NCI-H2081 (cell line): ENCODE results near the gene CTDSP1.

Experiments used
- DNase-seq, 2 experiments: peaks; one replicate each; lab custom pipeline; 2025; lab: John Stamatoyannopoulos, UW

The CTDSP1 gene

DNA sequence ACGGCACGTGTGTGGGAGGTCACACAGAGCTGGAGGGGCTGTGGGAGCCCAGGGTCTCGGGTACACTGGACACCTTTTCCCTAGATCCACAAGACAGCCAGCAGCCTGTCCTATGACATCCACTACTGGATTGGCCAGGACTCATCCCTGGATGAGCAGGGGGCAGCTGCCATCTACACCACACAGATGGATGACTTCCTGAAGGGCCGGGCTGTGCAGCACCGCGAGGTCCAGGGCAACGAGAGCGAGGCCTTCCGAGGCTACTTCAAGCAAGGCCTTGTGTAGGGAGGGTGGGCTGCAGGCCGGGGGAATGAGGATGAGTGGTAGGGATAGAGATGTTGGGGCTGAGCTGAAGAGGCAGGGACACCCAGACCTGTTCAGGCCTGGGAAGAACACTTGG lies 25.9 kb downstream of the CTDSP1 start:
- DNase-seq: no peak

DNA sequence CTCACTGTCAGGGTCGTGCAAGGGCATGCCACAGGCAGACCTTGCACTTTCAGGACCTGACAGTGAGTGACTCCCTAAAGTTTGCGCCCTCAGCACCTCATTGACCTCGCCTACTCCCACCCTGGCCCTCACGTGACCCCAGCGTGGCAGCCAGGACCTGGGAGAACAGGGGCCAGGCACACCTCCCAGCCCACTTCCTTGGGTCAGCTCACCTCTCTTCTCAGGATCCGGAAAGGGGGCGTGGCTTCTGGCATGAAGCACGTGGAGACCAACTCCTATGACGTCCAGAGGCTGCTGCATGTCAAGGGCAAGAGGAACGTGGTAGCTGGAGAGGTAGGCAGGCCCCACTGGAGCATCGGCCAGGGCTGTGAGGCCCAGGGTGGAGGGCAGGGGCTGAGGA lies 28.1 kb downstream of the CTDSP1 start:
- DNase-seq: no peak

DNA sequence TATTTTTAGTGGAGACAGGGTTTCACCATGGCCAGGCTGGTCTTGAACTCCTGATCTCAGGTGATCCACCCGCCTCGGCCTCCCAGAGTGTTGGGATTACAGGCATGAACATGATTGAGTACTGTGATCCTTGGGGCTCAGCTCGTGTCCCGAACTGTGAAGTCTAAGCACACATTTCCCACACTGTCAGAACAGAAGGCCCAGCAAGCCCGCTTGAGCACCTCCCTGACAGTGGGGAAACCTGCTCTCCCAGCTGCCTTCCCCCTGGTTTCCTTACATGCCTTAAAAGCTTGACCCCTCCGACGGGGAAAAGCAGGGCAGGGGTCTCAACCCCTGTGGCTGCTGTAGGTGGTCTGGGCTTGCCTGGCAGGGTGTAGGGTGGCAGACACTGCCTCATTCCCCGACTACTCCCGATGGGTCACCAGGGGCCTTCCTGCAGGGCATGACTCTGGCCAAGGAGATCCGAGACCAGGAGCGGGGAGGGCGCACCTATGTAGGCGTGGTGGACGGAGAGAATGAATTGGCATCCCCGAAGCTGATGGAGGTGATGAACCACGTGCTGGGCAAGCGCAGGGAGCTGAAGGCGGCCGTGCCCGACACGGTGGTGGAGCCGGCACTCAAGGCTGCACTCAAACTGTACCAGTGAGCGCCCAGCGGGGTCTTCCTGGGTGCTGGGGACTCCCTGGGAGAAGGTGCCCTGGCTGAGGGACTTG lies 29.3 kb downstream of the CTDSP1 start:
- DNase-seq: no peak

DNA sequence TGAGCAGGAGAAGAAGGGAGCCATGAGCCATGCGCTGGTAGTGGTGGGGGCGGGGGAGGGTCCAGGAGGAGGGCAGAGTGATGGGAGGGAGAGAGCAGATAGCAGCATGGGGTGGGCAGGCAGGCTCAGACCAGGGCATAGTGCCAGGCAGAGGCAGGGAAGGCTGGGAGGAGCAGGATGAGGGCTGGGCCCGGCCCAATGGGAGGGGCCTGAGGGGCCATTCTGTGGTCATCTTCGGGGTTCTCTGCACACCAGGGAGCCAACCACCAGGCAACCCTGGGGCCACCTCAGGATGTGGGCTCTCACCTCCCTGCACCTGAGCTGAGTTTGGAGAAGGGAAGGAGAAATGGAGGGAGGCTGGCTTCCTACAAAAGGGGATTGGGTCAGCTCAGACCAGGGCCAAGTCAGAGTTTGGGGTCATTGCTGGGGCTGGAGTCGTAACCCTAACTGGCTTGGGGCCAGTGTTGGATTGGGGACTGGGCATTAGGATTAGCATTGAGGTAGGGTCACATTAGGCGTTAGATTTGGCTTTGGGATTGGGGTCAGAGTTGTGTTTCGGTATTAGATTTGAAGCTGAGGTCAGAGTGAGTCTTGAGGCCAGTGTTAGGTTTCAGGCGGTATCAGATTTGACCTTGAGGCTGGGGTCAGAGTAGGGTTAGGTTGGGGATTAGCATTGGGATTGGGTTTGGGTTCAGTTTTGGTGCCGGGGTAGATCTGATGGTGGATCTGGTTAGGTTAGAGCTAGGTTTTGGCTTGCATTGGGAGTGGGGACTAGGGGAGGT lies 30.4 kb downstream of the CTDSP1 start:
- no peak for DNase-seq

DNA sequence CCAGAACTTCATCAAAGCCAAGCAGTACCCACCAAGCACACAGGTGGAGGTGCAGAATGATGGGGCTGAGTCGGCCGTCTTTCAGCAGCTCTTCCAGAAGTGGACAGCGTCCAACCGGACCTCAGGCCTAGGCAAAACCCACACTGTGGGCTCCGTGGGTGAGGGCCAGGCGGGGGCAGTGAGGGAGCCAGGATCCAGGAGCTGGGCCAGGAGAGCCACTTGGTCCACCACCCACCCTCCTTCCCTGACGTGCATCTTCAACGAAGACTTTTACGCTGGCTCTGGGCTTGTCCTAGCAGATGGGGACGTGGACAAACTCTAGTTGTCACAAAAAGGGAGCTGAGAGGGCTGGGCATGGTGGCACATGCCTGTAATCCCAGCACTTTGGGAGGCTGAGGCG lies 31.1 kb downstream of the CTDSP1 start:
- DNase-seq: no peak

DNA sequence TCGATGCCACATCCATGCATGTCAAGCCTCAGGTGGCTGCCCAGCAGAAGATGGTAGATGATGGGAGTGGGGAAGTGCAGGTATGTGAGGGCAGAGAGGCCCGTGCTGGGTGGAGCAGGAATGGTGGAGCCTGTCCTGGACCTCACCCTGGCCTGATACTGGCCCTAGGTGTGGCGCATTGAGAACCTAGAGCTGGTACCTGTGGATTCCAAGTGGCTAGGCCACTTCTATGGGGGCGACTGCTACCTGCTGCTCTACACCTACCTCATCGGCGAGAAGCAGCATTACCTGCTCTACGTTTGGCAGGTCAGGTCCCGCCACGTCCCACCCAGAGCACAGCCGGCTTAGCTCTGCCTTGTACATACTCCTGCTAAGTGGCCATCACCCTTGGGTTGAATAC lies 32.2 kb downstream of the CTDSP1 start:
- DNase-seq: no peak

DNA sequence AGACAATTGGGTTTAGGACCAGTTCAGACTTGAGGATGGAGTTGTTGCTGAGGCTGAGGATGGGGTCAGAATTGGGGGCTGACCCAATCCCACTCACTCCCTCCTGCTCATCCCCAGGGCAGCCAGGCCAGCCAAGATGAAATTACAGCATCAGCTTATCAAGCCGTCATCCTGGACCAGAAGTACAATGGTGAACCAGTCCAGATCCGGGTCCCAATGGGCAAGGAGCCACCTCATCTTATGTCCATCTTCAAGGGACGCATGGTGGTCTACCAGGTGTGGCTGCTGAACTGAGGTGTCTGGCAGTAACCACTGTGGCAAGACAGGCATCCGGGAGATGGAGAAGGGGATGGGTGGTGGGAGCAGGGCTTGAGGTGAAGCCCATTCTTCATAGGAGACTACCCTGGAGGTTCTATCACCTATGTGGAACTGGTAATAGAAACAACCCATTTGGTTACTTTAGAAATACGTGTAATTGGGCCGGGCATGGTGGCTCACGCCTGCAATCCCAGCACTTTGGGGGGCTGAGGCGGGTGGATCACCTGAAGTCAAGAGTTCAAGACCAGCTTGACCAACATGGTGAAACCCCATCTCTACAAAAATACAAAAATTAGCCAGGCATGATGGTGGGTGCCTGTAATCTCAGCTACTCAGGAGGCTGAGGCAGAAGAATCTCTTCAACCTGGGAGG lies 33.2 kb downstream of the CTDSP1 start:
- no peak for DNase-seq

DNA sequence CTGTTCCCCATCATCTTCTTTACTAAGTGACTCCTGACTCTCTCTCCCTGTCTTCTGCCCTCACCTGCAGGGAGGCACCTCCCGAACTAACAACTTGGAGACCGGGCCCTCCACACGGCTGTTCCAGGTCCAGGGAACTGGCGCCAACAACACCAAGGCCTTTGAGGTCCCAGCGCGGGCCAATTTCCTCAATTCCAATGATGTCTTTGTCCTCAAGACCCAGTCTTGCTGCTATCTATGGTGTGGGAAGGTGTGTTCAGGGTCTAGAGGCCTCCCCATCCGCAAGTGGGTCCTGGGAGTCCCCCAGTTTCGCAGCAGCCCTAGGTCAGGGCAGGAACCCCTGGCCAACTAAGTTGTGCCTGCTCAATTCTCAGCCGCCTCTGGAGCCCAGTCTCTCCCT lies 34.8 kb downstream of the CTDSP1 start:
- DNase-seq: no peak

DNA sequence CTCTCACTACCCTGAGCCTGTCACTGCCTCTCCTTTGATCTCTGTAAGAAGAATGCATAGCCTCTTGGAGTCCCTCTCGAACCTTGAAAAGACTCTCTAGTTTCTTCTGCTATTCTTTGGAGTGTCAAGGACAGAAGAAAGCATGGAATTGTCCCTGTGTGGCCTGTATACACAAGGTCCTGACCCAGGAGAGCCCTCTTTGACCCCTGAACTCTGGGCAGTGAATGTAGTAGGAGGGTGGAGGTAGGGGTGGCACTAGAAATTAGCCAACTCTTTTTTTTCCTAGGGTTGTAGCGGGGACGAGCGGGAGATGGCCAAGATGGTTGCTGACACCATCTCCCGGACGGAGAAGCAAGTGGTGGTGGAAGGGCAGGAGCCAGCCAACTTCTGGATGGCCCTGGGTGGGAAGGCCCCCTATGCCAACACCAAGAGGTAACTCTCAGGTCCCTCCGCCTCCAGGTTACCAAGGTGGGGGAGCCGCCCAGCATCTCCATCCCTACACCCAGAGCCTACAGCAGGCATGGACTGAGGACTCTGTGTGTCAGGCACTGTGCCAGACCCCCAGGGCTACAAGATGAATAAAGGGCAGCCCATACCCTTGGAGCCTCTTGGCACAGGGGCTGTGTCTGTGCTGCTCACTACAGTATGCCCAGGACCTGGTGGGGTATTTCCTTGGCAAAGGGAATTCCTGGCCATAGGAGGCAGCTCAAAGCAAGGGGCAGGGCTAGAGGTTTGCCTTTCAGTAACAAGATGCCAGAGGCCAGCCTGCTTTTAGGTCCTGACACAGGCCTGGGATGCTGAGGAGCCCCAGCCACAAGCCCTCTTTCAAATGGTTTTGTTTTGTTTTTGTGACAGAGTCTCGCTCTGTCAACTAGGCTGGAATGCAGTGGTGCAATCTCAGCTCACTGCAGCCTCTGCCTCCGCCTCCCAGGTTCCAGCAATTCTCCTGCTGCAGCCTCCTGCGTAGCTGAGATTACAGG lies 35.6 kb downstream of the CTDSP1 start:
- no peak for DNase-seq

DNA sequence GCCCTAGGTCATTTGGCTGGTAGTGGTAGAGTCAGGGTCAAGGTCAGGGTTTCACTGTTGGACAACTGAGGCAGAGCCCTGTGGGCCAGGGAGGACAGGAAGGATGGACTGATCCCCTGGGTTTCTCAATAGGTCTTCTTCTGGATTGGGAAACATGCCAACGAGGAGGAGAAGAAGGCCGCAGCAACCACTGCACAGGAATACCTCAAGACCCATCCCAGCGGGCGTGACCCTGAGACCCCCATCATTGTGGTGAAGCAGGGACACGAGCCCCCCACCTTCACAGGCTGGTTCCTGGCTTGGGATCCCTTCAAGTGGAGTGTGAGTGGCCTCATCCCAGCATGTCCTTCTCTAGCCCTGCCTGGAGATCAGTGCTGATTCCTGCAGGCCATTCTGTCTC lies 37.3 kb downstream of the CTDSP1 start:
- no peak for DNase-seq

DNA sequence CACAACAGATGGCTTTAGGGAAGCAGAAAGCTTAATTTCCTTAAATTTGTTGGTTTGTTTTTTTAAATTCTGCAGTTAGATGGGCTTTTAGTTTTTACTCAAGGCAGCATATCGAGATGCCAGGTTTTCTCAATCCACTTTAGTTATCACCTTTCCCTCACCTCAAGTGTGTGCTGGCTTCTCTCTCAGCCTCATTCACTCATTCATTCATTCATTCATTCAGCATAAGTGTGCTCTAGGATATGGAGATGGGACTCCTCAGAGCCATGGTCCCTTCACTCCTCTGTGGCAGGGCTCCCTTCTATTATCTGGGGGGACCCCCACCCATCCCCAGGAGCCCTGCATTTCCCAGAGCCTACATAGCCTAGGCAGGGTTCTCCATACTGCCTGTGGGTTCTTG lies 38.3 kb downstream of the CTDSP1 start:
- no peak for DNase-seq

DNA sequence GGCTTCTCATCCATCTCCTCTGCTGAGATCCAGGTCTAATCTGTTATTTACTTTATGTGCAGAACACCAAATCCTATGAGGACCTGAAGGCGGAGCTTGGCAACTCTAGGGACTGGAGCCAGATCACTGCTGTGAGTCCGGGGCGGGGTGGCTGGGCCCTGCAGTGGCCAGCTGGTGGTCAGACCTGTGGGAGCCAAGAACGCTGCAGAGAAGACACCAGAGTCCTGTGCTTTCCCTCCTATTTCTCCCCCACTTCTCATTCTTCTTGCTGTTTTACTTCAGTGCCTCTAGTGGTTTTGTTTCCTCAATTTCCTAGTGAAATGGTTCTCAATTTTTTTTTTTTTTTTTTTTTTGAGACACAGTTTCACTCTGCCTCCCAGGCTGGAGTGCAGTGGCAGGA lies 38.9 kb downstream of the CTDSP1 start:
- DNase-seq: no peak

DNA sequence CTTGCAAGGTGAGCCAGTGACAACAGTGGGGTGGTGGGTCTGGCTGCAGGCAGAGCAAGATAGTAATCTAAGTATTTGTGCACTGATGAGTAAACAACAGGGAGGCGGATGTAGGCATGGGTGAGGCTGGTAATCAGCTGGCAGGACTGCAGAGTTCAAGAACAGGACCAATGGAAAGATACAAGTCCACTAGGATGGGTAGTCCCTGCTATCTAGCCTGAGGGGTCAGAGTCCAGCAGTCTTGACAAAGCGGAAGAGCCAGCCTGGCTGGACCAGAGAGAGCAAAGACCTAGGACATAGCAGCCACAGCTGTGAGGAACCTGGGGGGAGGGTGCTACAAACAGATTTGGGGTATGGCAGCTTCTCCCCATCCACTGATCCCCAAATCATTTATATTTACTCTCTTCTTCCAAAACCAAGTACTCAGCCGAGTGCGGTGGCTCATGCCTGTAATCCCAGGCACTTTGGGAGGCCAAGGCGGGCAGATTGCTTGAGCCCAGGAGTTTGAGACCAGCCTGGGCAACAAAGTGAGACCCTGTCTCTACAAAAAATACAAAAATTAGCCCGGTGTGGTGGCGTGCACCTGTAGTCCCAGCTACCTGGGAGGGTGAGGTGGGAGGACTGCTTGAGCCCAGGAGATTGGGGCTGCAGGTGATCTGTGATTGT lies 45.2 kb downstream of the CTDSP1 start:
- DNase-seq: no peak

DNA sequence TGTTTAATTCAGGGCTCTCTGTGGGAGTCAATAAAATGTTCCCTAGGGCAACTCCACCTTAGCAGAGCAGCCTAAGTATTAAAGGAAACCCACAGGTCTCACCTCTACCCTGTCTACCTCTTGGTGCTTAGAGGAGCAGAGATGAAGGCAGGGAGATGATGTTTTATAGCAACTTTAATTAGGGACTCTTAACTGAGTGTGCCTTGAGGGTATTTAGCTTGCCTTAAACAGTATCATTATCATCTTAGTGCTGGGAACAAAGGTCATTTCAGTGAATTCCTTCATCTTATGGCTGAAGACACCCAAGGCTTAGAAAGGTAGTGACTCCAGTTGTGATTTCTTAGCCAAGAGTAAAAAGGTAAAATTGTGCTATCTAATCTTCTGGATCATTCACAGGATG lies 45.9 kb downstream of the CTDSP1 start:
- no peak for DNase-seq

DNA sequence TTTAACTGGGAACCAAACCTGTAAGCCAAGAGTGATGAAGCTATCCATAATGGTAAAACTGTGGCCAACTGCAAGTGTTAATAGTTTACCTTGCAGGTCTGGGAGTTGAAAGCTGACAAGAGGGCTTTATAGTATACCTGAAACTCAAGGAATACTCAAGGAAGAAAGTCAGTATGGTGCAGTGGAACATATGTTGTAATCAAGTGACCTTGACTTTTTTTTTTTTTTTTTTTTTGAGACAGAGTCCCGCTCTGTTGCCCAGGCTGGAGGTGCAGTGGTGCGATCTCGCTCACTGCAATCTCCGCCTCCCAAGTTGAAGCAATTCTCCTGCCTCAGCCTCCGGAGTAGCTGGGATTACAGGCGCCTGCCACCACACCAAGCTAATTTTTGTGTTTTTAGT lies 46.9 kb downstream of the CTDSP1 start:
- DNase-seq: no peak

DNA sequence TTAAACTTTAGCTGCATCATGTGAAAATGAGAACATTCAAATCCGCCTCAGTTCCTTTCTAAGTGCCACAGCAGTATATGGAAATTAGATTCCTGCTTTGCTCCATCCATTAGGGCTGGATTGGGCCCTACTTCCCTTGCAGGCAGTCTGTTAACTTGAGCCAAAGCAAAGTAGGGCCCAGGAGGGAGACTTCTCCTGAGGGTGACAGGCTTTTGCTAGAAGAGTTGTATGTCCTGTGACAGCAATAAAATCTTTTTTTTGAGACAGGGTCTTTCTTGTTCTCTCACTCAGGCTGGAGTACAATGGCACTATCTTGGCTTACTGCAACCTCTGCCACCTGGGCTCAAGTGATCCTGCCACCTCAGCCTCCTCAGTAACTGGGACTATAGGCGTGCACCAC lies 47.4 kb downstream of the CTDSP1 start:
- no peak for DNase-seq

DNA sequence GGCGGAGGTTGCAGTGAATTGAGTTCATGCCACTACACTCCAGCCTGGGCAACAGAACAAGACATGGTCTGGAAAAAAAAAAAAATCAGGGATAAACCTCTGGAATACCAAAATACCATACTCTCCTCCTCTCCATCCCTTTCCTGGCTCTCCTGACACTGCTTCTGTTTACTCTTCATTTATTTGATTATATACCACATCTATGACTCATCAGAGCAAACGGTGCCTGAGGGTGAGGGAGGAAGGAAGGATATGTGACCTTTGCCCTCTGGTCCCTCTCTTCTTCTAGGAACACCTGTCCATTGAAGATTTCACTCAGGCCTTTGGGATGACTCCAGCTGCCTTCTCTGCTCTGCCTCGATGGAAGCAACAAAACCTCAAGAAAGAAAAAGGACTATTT lies 49.3 kb downstream of the CTDSP1 start:
- no peak for DNase-seq

DNA sequence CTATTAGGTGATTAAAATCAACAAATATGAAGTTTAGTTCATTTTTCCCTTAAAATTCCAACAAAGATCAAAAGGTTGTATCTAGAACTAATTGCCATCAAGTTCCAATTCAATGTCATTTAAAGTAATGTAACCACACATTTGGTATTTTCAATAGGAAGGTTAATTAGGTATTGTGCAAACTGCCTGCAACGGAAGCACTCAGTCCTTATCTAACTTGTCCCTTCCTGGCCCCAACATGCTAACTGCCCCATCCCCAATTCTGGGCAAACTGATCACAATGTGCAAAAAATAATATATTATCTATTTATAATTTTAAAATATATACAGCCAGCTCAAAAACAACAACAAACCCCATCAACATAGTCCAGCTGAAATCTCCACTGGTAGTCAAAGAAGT lies 52.4 kb downstream of the CTDSP1 start:
- no peak for DNase-seq
